NCI-H1694 treated with DMSO at 0.1 percent for 48 hours (cell line): ENCODE results near the gene KIAA0825.

Source experiments
- DNase-seq: peaks from one replicate; lab custom pipeline; 2025; lab: John Stamatoyannopoulos, UW

The KIAA0825 gene

GRCh38 chr5:94313188-94313587, 305.2 kb downstream of the KIAA0825 start:
- DNase-seq: no peak

- no peak for DNase-seq
These were observed 306.1 kb downstream of the KIAA0825 start for GRCh38 chr5:94312298-94312697.

GRCh38 chr5:94310833-94311232, 307.6 kb downstream of the KIAA0825 start:
- DNase-seq: no peak

- DNase-seq: no peak
These were observed 309.3 kb downstream of the KIAA0825 start for GRCh38 chr5:94309141-94309540.

- no peak for DNase-seq
These were observed 310.0 kb downstream of the KIAA0825 start for GRCh38 chr5:94308442-94308841.

- no peak for DNase-seq
These were observed 314.3 kb downstream of the KIAA0825 start for GRCh38 chr5:94304146-94304545.

- no peak for DNase-seq
These were observed 329.5 kb downstream of the KIAA0825 start for GRCh38 chr5:94288937-94289336.

GRCh38 chr5:94285984-94286383, 332.4 kb downstream of the KIAA0825 start:
- DNase-seq: no peak

GRCh38 chr5:94283093-94283492, 335.3 kb downstream of the KIAA0825 start:
- DNase-seq: no peak

GRCh38 chr5:94281236-94281801, 337.1 kb downstream of the KIAA0825 start:
- no peak for DNase-seq

- DNase-seq: no peak
These were observed 341.7 kb downstream of the KIAA0825 start for GRCh38 chr5:94276751-94277150.

GRCh38 chr5:94276048-94276447, 342.4 kb downstream of the KIAA0825 start:
- no peak for DNase-seq

- DNase-seq: no peak
These were observed 343.7 kb downstream of the KIAA0825 start for GRCh38 chr5:94274707-94275106.

GRCh38 chr5:94268226-94268625, 350.2 kb downstream of the KIAA0825 start:
- DNase-seq: no peak

- no peak for DNase-seq
These were observed 351.0 kb downstream of the KIAA0825 start for GRCh38 chr5:94267350-94267899.

GRCh38 chr5:94266170-94266569, 352.2 kb downstream of the KIAA0825 start:
- no peak for DNase-seq

GRCh38 chr5:94263068-94263467, 355.3 kb downstream of the KIAA0825 start:
- DNase-seq: no peak

GRCh38 chr5:94260096-94260495, 358.3 kb downstream of the KIAA0825 start:
- no peak for DNase-seq

GRCh38 chr5:94254214-94254613, 364.2 kb downstream of the KIAA0825 start:
- no peak for DNase-seq

GRCh38 chr5:94250985-94251384, 367.4 kb downstream of the KIAA0825 start:
- DNase-seq: no peak

- no peak for DNase-seq
These were observed 369.0 kb downstream of the KIAA0825 start for GRCh38 chr5:94249430-94249829.

- no peak for DNase-seq
These were observed 370.1 kb downstream of the KIAA0825 start for GRCh38 chr5:94248175-94248875.

- no peak for DNase-seq
These were observed 372.8 kb downstream of the KIAA0825 start for GRCh38 chr5:94245608-94246007.

GRCh38 chr5:94244921-94245320, 373.5 kb downstream of the KIAA0825 start:
- no peak for DNase-seq
